Stimulated activated CD8-positive, alpha-beta memory T cell treated with anti-CD3 and anti-CD28 coated beads, Interleukin-15, amount 100 ng/mL, for 48 hours (primary cell): ENCODE measurements around the gene HERC5.
"Not testable (repeated sequence)": the region's sequence is repeated elsewhere in the genome, so short reads cannot be mapped to it uniquely, and the experiment has no call there.

Source experiments
- DNase-seq, 2 donors: peaks; one replicate each; pipeline ENCODE4 v3.0.0-alpha.2; 2020; ENCODE audit warnings: low read depth in 2 of 2

Gene HERC5

DNA sequence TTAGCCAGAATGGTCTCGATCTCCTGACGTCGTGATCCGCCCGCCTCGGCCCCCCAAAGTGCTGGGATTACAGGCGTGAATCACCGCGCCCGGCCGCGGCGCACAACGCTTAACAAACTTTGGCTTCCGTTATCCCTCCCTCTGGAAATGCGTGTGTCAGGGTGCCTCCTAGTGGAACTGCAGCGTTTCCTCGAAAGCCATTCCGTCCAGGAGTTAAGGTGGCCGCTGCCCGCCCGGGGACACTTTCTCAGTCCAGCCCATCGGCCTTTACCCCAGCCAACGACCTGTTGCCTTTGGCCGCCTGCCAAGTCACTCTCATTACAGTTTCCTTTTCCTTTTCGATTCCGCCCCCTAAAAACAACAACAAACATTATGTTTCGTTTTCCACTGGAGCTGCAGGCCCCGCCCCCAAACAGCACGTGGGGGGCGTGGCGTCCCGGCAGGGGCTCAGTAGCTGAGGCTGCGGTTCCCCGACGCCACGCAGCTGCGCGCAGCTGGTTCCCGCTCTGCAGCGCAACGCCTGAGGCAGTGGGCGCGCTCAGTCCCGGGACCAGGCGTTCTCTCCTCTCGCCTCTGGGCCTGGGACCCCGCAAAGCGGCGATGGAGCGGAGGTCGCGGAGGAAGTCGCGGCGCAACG is at the start of gene HERC5:
HERC5 (plus strand) TSS at position 450 of the 637 bp plus-strand sequence; CDS start at position 601, 151 bp downstream.
- DNase-seq, result peak; percentile 69 to 79

DNA sequence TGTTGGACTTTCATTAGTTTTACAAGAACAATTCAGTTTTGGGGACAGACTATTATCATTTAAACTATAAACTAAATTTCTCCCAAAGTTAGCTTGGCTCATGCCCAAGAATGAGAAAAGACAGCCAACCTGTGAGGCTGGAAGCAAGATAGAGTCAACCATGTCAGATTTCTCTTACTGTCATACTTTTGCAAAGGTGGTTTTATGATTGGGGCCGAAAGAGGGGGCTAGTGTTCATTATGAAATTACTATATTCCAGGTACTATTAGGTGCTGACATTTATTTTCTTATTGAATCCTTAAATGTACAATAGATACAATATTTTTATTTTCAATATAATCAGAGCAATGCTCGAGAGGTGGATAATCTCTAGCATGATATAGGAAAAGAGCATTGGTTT is 47.7 kb upstream of the HERC5 start:
- no peak for DNase-seq

DNA sequence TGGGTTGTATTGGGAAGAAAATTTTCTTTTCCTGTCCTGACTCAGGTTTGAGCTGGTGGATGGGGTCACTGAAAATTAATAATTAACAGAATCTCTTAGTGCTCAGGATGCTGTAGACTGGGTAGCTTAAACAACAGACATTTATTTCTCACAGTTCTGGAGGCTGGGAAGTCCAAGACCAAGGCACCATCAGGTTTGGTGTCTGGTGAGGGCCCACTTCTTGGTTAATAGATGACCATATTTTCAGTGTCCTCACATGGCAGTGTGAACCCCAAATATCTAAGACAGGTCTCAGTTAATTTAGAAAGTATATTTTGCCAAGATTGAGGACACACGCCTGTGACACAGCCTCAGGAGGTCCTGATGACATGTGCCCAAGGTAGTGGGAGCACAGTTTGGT is 47.1 kb upstream of the HERC5 start:
- DNase-seq, result no peak

DNA sequence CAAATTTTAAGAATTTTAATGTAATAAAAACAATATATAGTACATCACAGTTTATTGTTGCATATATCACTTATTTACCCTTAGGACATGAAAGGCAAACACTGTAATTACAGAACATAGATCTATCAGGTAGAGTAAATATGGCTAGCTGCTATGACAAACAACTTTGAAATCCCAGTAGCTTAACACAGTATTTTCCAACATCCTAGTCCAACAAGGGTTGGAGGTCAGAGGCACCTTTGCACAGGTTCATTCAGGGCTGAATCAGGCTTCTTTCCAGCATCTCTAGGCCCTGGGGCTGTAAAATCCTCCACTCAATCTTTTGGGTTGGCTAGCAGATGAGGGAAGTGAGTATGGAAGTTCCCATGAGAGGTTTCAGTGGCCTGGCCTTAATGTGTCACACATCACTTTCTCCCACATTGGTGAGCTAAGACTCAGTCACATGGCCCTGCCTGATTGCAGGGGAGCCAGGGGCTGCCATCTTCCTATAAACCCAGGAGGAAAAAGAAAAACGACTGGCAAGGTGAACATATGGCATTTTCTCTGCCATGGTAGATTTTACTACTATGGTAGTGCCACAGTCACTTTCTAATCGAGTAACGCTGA is 45.3 kb upstream of the HERC5 start:
- DNase-seq, result peak; percentile 3 to 4

DNA sequence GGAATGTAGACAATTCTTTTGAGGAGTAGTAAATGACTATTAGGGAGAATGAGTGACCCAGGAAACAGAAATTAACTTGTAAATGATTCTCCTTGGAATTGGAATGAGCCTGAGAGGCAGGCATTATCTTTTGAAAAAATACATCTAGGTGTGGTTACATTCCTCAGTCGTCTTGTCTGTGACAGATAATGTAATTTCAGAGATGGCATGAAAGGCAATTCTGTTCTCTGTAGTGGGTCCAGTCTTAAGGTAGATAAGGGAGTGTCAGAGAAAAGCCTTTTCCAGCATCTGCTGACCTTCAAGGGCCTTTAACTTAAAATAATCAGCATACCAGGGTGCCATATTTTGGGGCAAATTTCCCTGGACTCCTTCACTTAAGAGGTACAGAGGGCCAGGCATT is 43.1 kb upstream of the HERC5 start:
- no peak for DNase-seq

DNA sequence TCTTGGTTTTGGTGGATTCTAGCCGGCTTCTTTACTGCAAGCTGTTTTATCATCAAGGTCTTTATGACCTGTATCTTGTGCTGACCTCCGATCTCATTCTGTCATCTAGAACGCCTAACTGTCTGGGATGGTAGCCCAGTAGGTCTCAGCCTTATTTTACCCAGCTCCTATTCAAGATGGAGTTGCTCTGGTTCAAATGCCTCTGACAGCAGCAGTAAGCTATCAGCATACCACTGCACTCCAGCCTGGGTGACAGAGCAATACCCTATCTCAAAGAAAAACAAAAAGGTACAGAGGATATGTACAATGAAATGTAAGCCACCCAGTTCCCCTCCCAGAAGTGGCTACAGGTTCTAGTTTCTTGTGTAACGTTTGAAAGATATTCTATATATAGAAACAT is 42.2 kb upstream of the HERC5 start:
- no peak for DNase-seq

DNA sequence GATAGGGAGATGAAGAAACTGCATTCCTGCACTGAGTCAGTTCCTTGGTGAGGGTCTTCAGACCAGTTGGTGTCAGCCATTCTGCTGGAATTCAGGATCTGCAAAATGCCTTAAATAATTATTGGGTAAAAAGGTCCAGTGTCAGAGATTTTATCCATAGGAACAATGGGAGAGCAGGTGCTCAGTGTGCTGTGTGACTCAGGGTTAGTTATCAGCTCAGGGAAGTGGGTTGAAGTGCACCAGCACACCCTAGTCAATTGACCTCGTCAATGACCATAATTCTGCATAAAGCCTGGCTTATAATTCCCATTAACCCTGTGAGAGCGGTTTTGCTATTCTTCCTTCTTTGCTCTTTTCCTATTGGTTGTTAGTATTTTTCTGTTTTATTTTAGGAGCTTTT is 40.9 kb upstream of the HERC5 start:
- DNase-seq, result no peak

DNA sequence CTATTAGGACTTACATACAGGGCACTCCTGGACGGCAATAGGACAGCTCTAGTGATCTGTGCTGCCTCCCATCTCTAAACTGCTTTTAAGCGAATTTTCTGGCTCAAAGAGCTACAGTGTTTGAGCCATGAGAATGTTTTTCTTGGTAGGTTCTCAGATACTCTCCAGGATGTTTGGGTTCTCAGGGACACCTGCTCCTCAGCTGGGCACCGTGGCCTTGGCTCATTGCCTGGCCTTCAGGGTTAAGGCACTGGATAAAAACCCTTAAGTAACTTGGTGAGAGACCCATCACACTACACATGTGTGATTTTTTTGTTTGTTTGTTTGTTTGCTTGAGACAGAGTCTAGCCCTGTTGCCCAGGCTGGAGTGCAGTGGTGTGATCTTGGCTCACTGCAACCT is 38.5 kb upstream of the HERC5 start:
- no peak for DNase-seq

DNA sequence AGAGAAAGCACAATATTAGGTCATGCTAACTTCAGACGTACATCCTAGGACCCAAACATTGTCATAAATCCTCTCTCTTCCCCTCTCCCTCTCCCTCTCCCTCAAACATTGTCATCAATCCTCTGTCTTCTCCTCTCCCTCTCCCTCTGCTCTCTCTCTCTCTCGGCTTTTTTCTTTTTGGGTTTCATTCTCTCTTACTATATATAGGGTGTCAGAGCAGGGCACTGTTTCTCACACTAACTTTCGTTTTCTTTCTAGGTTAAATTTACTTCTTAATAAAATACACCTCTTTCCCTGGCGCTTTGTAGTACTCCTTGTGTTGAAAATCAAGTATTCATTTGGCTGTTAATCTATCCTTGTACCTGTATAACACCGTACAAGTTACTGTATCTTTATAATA is 37.0 kb upstream of the HERC5 start:
- DNase-seq, result no peak

DNA sequence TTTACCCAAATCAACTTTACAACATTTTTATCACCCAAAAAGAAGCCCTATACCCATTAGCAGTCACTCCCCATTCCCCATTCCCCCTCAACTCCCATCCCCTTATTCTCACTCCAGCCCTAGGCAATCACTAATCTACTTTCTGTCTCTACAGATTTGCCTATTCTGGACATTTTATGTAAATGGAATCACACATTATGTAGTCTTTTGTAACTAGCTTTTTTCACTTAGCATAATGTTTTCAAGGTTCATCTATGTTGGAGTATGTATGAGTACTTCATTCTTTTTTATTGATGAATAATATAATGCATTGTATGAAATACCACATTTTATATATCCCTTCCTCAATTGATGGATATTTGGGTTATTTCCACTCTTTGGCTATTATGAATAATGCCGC is 36.1 kb upstream of the HERC5 start:
- DNase-seq, result no peak

DNA sequence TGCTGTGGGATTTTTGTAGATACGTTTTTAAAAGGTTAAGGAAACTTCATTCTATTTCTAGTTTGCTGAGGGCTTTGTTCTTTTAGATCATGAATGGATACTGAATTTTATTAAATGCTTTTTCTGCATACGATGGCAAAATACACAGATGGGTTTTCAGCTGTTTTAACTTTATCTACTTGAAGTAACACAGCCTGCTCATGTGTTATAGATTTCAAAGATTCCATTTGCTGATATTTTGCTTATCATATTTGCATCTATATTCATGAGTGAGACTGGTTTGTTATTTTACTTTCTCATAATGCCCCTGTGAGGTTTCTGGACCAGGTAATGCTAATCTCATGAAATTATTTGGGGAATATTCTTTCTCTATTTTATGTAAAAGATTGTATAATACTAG is 34.5 kb upstream of the HERC5 start:
- no peak for DNase-seq

DNA sequence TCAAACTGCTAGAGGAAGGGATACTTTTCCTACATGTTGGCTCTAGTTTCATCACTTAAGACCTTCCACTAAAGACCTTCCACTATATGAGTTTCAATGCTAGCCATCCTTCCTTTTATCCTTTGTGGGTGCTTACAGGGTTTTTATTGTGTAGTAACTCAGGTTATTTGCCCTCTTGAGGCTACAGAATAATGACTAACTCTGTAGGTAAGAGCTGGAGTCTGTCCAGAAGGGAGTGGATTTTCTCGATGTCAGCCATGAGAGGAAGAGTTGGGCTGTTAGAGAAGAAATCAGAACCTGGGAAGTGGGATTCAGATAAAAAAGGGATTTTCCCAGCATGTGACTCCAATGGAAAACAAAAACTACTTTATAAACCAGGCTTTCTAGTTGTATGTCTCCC is 27.5 kb upstream of the HERC5 start:
- no peak for DNase-seq

DNA sequence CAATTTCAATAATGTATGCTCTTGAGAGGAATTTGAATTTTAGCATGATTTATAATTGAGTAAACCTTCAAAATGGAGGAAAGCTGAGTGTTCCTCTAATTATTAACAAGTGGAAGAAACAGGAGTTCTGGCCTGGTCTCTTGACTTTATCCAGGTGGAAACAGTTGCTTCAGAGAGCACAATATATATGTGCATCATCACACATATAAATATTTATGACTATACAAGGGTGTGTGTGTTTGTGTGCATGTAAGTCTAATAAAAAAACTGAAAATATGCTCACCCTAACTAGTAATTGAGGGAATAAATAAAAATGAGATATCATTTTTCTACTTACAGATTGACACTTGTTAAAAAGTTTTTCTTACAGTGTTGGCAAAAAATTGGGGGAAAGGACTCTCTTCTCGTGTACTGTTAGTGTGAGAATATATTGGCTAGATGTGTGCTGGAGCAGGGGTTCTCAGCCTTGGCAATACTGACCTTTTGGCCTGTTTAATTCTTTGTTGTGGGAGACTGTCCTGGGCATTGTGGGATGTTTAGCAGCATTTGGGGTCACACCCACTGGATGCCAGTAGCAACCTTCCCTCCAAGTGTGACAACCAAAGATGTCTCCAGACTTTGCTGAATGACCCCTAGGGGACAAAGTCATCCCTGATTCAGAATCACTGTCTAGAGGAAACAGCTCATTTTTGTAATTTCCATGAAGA is 20.8 kb upstream of the HERC5 start:
- DNase-seq, result no peak

DNA sequence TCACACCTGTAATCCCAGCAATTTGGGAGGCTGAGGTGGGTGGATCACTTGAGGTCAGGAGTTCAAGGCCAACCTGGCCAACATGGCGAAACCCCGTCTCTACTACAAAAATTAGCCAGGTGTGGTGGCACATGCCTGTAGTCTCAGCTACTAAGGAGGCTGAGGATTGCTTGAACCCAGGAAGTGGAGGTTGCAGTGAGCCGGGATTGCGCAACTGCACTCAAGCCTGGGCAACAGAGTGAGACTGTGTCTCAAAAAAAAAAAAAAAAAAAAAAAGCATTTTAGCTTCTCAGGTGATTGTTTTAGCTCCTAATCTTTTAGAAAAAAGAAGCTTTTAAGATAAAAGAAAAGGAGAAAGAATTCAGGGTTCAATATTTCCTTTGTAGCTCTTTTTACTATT is 19.0 kb upstream of the HERC5 start:
- DNase-seq, result not testable (repeated sequence)

DNA sequence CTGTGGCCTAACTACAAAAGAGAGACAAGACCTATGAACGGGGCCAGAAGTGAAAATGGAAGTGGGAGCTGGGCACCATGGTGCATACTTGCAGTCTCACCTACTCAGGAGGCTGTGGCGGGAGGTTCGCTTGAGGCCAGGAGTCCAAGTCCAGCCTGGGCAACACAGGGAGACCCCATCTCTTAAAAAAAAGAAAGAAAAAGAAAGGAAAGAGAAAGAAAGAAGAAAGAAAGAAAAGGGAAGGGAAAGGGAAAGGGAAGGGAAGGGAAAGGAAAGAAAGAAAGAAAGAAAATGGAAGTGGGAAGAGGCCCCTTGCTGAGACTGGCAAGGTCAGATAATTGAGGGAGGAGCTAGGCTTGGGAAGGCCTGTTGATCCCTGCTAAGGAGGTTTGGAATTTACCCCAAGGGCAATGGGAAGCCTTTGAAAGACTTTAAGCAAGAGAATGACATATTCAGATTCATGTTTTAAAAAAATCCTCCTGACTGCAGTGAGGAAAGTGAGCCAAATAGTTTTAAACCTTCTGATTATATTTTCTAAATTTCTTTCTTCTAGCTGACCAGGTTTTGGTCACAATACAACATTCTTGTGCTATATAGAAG is 17.7 kb upstream of the HERC5 start:
- DNase-seq, result no peak

DNA sequence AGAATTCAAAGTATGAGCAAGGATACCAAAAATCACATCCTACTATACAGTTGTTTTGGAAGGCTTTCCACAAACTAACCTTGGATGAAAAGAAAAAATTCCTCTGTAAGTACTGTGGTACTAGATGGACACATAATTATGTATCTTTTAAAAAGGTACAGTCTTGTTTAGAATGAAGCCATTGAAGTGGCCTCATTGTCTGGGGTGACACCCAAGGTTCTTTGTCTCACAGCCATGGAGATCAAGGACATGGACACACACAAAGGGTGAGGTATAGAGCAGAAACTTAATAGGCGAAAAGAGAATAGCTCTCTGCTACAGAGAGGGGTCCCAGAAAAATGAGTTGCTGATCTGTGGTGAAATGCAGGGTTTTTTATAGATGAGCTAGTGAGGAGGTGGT is 16.8 kb upstream of the HERC5 start:
- no peak for DNase-seq

DNA sequence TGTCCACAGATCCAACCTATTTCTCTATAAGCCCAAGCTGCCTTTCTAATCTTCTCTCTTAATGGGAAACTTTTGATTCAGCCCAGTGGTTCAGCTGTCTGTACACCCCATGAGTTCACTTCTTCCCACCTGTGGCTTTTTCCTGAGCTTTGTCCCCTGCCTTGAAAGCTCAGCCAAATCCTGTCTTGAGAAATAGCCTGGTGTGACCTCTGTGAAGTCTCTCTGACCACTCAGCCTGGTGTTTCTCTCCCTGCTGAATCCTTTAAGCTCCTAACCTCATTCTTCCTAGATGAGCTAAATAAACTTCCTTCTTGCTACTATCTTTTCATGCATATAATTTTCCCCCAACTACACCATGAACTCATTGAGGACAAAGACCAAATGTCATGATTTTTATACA is 15.2 kb upstream of the HERC5 start:
- DNase-seq, result no peak

DNA sequence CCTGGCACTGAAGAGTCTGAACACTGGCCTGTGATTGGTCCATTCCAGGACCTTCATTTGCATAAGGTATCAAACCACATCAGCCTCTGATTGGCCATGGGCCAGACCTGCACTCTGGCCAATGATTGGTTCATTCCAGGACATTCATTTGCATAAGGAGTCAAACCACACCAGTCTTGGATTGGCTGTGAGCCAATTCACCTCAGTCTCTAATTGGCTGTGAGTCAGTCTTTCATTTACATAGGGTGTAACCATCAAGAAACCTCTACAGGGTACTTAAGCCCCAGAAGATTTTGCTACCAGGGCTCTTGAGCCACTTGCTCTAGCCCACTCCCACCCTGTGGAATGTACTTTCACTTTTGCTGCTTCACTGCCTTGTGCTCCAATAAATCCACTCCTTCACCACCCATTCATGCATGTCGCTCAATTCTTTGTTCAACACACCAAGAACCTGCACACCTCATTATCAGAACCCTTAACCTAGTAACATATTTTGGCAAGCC is 14.2 kb upstream of the HERC5 start:
- no peak for DNase-seq

DNA sequence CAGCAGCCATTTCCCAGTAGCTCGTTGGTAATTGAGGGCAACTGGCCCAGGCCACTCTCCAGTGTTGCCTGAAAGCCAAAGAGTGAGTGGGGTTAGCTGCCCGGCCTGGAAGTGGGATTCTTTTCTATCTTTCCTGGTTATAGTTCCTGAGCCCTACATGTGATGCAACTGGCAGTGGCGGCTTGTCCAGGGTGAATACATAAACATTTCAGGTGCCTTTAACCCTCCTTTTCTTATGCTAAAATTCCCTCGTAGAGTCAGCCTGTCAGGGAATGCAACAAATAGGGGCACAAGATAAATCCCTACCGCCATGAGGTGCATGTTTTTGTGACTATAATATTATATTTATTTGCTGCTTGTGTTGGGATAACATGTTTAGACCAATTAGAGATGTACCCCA is 13.4 kb upstream of the HERC5 start:
- no peak for DNase-seq

DNA sequence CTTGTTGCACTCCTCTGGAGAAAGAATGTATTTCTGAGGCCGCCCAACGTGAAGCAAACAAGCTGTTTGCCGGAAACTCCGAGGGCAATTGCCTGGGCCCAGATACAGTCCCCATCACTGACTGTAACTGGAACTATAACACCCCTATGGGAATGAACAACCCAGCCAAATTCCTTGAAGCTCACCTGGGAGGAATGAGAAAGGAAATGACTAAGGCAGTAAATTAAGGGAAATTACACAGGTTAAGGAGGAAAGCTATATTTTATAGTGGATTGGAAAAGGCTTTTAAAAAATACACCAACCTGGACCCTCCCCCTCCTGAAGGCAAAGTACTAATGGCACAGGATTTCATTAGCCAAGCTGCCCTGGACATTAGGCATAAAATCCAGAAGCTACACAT is 11.7 kb upstream of the HERC5 start:
- DNase-seq, result no peak

DNA sequence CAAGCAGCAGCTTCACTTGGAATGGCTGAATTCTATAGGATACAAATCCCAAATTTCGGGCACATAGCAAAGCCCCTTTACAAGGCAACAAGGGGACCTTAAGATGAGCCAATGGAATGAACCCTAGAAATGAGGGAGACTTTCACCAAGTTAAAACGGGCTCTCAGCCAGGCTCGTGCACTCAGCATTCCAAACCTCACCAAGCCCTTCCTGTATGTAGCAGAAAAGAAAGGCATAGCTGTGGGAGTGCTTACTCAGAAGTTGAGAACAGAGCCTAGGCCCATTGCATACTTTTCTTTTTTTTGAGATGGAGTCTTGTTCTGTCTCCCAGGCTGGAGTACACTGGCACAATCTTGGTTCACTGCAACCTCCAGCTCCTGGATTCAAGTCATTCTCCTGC is 10.8 kb upstream of the HERC5 start:
- no peak for DNase-seq

DNA sequence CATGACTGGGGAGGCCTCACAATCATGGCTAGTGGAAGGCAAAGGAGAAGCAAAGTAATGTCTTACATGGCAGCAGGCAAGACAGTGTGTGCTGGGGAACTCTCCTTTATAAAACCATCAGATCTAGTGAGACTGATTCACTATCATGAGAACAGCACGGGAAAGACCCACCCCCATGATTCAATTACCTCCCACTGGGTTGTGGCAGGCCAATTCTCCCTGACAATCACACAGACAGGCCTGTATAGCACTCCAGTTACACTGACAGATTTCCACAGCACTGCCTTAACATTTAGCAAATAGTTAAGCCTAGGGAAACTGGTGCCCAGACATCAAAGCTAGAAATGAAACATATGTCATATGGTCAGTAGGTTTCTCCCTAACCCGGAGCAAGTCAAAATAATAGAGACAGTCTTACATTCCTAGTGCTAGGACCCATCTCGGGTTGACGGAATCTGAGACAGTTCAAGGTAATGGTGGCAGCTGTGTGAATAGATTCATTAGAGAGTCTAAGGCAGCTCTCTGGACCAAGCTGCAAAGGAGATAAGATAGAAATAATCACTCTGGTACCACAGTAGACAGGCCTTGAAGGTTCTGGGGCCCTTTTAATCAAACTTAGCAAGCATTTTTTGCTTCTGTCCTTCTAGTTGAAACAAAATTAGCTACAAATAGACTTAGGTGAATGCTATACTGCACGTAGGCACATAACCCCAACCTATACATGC is 9.4 kb upstream of the HERC5 start:
- DNase-seq, result no peak
